PC-9 (cell line): ENCODE measurements around the gene MOV10.

Experiments used
- EZH2 ChIP-seq: fragments of 200-600 bp; sonication (generic); IDR thresholded peaks from 2 replicates; pipeline ENCODE4 v1.8.0; 2017; ENCODE audit warnings: antibody characterized with exemption, low read depth
- TF ChIP-seq, protein P1 (sequence below): fragments of 200-600 bp; sonication (generic); conservative IDR thresholded peaks from 2 replicates; pipeline ENCODE4 v1.6.1; 2017; ENCODE audit warnings: mixed run types, antibody characterized with exemption, mild to moderate bottlenecking, moderate library complexity

DNA sequence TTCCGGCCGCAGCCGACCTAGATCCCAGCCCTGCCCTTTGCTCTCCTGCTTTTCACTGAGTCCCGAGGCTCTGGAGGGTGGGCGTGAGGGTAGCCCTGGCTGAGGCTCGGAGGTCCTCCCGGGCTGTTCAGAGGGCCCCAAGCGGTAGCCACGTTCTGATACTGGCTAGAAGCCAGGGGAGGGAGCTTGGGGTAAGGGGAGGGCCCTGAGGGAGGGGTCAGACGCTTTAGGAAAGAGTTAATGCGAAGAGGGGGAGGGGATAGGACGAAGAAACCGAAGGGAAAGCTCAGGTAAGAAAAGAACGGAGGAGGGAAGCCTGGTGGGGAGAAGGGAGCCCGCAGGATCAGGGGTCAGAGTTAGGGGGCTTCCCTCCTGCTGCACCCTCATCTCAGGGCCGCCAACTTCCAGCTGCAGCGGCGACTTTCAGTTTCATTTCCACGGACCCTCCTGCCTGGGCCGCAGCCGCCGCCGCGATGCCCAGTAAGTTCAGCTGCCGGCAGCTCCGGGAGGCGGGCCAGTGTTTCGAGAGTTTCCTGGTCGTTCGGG is at the start of gene MOV10:
- TF ChIP-seq, protein P1, sequence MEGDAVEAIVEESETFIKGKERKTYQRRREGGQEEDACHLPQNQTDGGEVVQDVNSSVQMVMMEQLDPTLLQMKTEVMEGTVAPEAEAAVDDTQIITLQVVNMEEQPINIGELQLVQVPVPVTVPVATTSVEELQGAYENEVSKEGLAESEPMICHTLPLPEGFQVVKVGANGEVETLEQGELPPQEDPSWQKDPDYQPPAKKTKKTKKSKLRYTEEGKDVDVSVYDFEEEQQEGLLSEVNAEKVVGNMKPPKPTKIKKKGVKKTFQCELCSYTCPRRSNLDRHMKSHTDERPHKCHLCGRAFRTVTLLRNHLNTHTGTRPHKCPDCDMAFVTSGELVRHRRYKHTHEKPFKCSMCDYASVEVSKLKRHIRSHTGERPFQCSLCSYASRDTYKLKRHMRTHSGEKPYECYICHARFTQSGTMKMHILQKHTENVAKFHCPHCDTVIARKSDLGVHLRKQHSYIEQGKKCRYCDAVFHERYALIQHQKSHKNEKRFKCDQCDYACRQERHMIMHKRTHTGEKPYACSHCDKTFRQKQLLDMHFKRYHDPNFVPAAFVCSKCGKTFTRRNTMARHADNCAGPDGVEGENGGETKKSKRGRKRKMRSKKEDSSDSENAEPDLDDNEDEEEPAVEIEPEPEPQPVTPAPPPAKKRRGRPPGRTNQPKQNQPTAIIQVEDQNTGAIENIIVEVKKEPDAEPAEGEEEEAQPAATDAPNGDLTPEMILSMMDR, result no peak
- no peak for TF ChIP-seq EZH2
